Prostate gland (tissue), 2 donors: Measurements from ENCODE around the gene TIMM17B. TPM values are rescaled to one million over a fixed set of nuclear protein-coding genes. Genes with fewer than 3 reads are reported as not detected.

Experiments
- DNase-seq: peaks from one replicate; pipeline ENCODE4 v3.0.0-alpha.2; 2019; ENCODE audit warnings: low spot score
- H3K27ac ChIP-seq, 2 donors: fragments of 200-600 bp; sonication (generic); 2 replicates each; pipeline ENCODE4 v1.5.1; 2017 to 2019
- H3K27me3 ChIP-seq: fragments of 200-600 bp; sonication (generic); replicated peaks from 2 replicates; pipeline ENCODE4 v1.5.1; 2019; ENCODE audit not compliant: insufficient read depth
- H3K36me3 ChIP-seq, 2 donors: fragments of 200-600 bp; sonication (generic); 1 replicate in 1 of 2; 2 replicates in 1 of 2; pipeline versions ENCODE4 v1.5.1 to v1.8.1; 2017 to 2019
- H3K4me1 ChIP-seq: fragments of 200-600 bp; sonication (generic); replicated peaks from 2 replicates; pipeline ENCODE4 v1.5.1; 2019
- H3K4me3 ChIP-seq, 2 donors: fragments of 200-600 bp; sonication (generic); 2 replicates each; pipeline ENCODE4 v1.5.1; 2017 to 2019
- H3K9me3 ChIP-seq: fragments of 200-600 bp; sonication (generic); 2 replicates; pipeline ENCODE4 v1.5.1; 2017
- CTCF ChIP-seq, 4 experiments: fragments of 200-600 bp in 2 of 4; fragments of 450-650 bp in 2 of 4; sonication (generic) in 2 of 4; IDR thresholded peaks; 1 replicate in 3 of 4; 2 replicates in 1 of 4; pipeline ENCODE4 v1.5.1; 2016 to 2019; ENCODE audit warnings: antibody characterized with exemption in 4 of 4, mild to moderate bottlenecking in 2 of 4, moderate library complexity in 2 of 4
- POLR2A ChIP-seq: fragments of 450-650 bp; IDR thresholded peaks from one replicate; pipeline ENCODE4 v1.6.1; 2016; ENCODE audit warnings: antibody characterized with exemption, mild to moderate bottlenecking
- POLR2AphosphoS5 ChIP-seq: sonication (generic); formaldehyde crosslinking; IDR thresholded peaks from one replicate; pipeline ENCODE4 v1.6.1; 2017; ENCODE audit warnings: antibody characterized with exemption
- WGBS: methylation state at CpG from one replicate; pipeline ENCODE4 v1.1.5; 2018; 5-methylcytosine and 5-hydroxymethylcytosine counted together
- intact Hi-C: fragments of 100-400 bp; cut with DNase I; formaldehyde crosslinking; loops from one replicate; pipeline ENCODE4 v1.14.2; 2022
- total RNA-seq, 2 donors: library from RNA; depleted of rRNA; stranded (reverse); fragments of >200 nt; gene quantifications; one replicate each; pipeline ENCODE4 v1.1.0, GENCODE V29; 2016

The TIMM17B gene
- total RNA-seq, 2 donors from 2014 or later, result 58.2 to 85.8 TPM

GRCh38 chrX:48894891-48895290 is 2.7 kb downstream of the TIMM17B start:
- TF ChIP-seq POLR2A (no peak), CTCF (IDR thresholded peaks at IDR 0.05) (no peak), POLR2AphosphoS5 (no peak)
- intact Hi-C loops, result loop anchor here (5.0 kb wide), 2 partner anchors 62 to 93 kb away; partner anchors contain the start of genes HDAC6 and OTUD5
- no peak overlapping the region for H3K27ac ChIP-seq
- H3K36me3 ChIP-seq, result no peaks in the 10 kb centered on the region
- H3K27me3 ChIP-seq, result no peaks in the 10 kb centered on the region
- H3K9me3 ChIP-seq, result no peaks in the 10 kb centered on the region
- no peak overlapping the region for H3K4me3 ChIP-seq
- WGBS, result 83% methylated on average over 6 of the region's 6 CpGs
- no peaks in the 10 kb centered on the region for H3K4me1 ChIP-seq
- no peak for DNase-seq

GRCh38 chrX:48893556-48894348 is 3.8 kb downstream of the TIMM17B start:
- intact Hi-C loops, result no loop called here

GRCh38 chrX:48892896-48893295 is 4.7 kb downstream of the TIMM17B start:
- H3K27ac ChIP-seq, result no peak overlapping the region
- no peaks in the 10 kb centered on the region for H3K27me3 ChIP-seq
- H3K36me3 ChIP-seq, result no peaks in the 10 kb centered on the region
- no peak for DNase-seq
- WGBS, result 90% methylated on average over 4 of the region's 4 CpGs
- intact Hi-C loops, result no loop called here
- no peak overlapping the region for H3K4me3 ChIP-seq
- H3K9me3 ChIP-seq, result no peaks in the 10 kb centered on the region
- TF ChIP-seq CTCF (IDR thresholded peaks at IDR 0.05) (no peak), POLR2AphosphoS5 (no peak), POLR2A (no peak)
- no peaks in the 10 kb centered on the region for H3K4me1 ChIP-seq

More at GRCh38 chrX:48893556-48894348, 3.8 kb downstream of the TIMM17B start:
- DNase-seq, result no peak
- Histone ChIP-seq H3K36me3 (no peaks in the 10 kb centered on the region), H3K4me1 (no peaks in the 10 kb centered on the region), H3K9me3 (no peaks in the 10 kb centered on the region), H3K4me3 (no peak overlapping the region), H3K27me3 (no peaks in the 10 kb centered on the region), H3K27ac (no peak overlapping the region)
- TF ChIP-seq CTCF (IDR thresholded peaks at IDR 0.05) (no peak), POLR2A (no peak), POLR2AphosphoS5 (no peak)
- WGBS, result 92% methylated on average over 10 of the region's 16 CpGs

GRCh38 chrX:48891402-48892288 is 5.9 kb downstream of the TIMM17B start:
- intact Hi-C loops, result no loop called here
- DNase-seq, result peak; percentile 81
- Histone ChIP-seq H3K27ac (peak overlapping the region; percentile 75 to 81), H3K4me1 (no peaks in the 10 kb centered on the region), H3K27me3 (no peaks in the 10 kb centered on the region), H3K4me3 (peak overlapping the region; percentile 48 to 51), H3K9me3 (no peaks in the 10 kb centered on the region), H3K36me3 (no peaks in the 10 kb centered on the region)
- WGBS, result 2% methylated on average over 32 of the region's 68 CpGs
- TF ChIP-seq POLR2AphosphoS5 (peak; percentile 78), CTCF (IDR thresholded peaks at IDR 0.05) (peak in 3 of 4 experiments; percentile 46 to 73 (median 60)), POLR2A (peak; percentile 39)
